ENCODE results near the gene NPIPB8.
"Not testable (repeated sequence)": the region's sequence is repeated elsewhere in the genome, so short reads cannot be mapped to it uniquely, and the experiment has no call there.

NPIPB8 gene

GRCh38 chr16:28607116-28607623, 30.7 kb upstream of the NPIPB8 start:
- DNase-seq = no peak

- DNase-seq = not testable (repeated sequence)
Observed at GRCh38 chr16:28607681-28608495, 30.0 kb upstream of the NPIPB8 start.

GRCh38 chr16:28608496-28608808, 29.4 kb upstream of the NPIPB8 start:
- not testable (repeated sequence) for DNase-seq

- not testable (repeated sequence) for DNase-seq
Observed at GRCh38 chr16:28608867-28609596, 28.8 kb upstream of the NPIPB8 start.

GRCh38 chr16:28609631-28610594, 28.0 kb upstream of the NPIPB8 start, which contains the start of gene SULT1A1:
TSS of gene SULT1A1 (minus strand) at chr16:28610044. CDS start at chr16:28608855, 1,189 bp downstream.
- DNase-seq = no peak

- no peak for DNase-seq
Observed at GRCh38 chr16:28610595-28611191, 27.2 kb upstream of the NPIPB8 start.

- not testable (repeated sequence) for DNase-seq
Observed at GRCh38 chr16:28612359-28613280, 25.2 kb upstream of the NPIPB8 start.

GRCh38 chr16:28613912-28614311, 24.0 kb upstream of the NPIPB8 start:
- not testable (repeated sequence) for DNase-seq

- not testable (repeated sequence) for DNase-seq
Observed at GRCh38 chr16:28614561-28614960, 23.3 kb upstream of the NPIPB8 start.

- DNase-seq = not testable (repeated sequence)
Observed at GRCh38 chr16:28615486-28616223, 22.2 kb upstream of the NPIPB8 start.

GRCh38 chr16:28616224-28616577, 21.7 kb upstream of the NPIPB8 start:
- DNase-seq = not testable (repeated sequence)

- DNase-seq = no peak
Observed at GRCh38 chr16:28616636-28617035, 21.2 kb upstream of the NPIPB8 start.

GRCh38 chr16:28617874-28618273, 20.0 kb upstream of the NPIPB8 start:
- DNase-seq = no peak

GRCh38 chr16:28620316-28620715, 17.5 kb upstream of the NPIPB8 start:
- DNase-seq = not testable (repeated sequence)

GRCh38 chr16:28621481-28622155, 16.2 kb upstream of the NPIPB8 start:
- DNase-seq = no peak

- DNase-seq = not testable (repeated sequence)
Observed at GRCh38 chr16:28622532-28623171, 15.2 kb upstream of the NPIPB8 start.

- DNase-seq = peak in 1 of 2 experiments; percentile 34
Observed at GRCh38 chr16:28623172-28623711, 14.6 kb upstream of the NPIPB8 start.

GRCh38 chr16:28630905-28631304, 7.0 kb upstream of the NPIPB8 start:
- DNase-seq = not testable (repeated sequence)
